ENCODE results near the gene CLSTN2.

Gene CLSTN2

GRCh38 chr3:140443806-140444205 is 508.8 kb downstream of the CLSTN2 start:
- no peak overlapping the region for H3K4me3 ChIP-seq (IDR thresholded peaks at IDR 0.05; ENCODE audit: insufficient read depth, low read depth, low read length)
- H2AFZ ChIP-seq (ENCODE audit: low read depth): no peak overlapping the region
- TF ChIP-seq CTCF (conservative IDR thresholded peaks at IDR 0.05; ENCODE audit: low read depth, low read length): no peak
- H3K9ac ChIP-seq: no peak overlapping the region
- H3K27me3 ChIP-seq (ENCODE audit: insufficient read depth, low read depth): no peaks in the 10 kb centered on the region
- no peaks in the 10 kb centered on the region for H4K20me1 ChIP-seq (ENCODE audit: insufficient read depth)
- no peaks in the 10 kb centered on the region for H3K79me2 ChIP-seq (ENCODE audit: insufficient read depth, low read depth)
- H3K36me3 ChIP-seq (ENCODE audit: insufficient read depth): no peaks in the 10 kb centered on the region
- no peak overlapping the region for H3K4me2 ChIP-seq
- no peaks in the 10 kb centered on the region for H3K4me1 ChIP-seq (ENCODE audit: low read depth, poor library complexity, severe bottlenecking)
- H3K27ac ChIP-seq: no peak overlapping the region

- Histone ChIP-seq H3K36me3 (ENCODE audit: insufficient read depth) (no peaks in the 10 kb centered on the region), H2AFZ (ENCODE audit: low read depth) (no peak overlapping the region), H3K4me2 (no peak overlapping the region), H3K27me3 (ENCODE audit: insufficient read depth, low read depth) (no peaks in the 10 kb centered on the region), H3K79me2 (ENCODE audit: insufficient read depth, low read depth) (no peaks in the 10 kb centered on the region), H4K20me1 (ENCODE audit: insufficient read depth) (no peaks in the 10 kb centered on the region), H3K27ac (no peak overlapping the region), H3K4me1 (ENCODE audit: low read depth, poor library complexity, severe bottlenecking) (no peaks in the 10 kb centered on the region), H3K9ac (no peak overlapping the region), H3K4me3 (IDR thresholded peaks at IDR 0.05; ENCODE audit: insufficient read depth, low read depth, low read length) (no peak overlapping the region)
- no peak for TF ChIP-seq CTCF (conservative IDR thresholded peaks at IDR 0.05; ENCODE audit: low read depth, low read length)
These were observed 511.7 kb downstream of the CLSTN2 start for GRCh38 chr3:140446734-140447133.

- H3K27me3 ChIP-seq (ENCODE audit: insufficient read depth, low read depth): no peaks in the 10 kb centered on the region
- no peaks in the 10 kb centered on the region for H3K36me3 ChIP-seq (ENCODE audit: insufficient read depth)
- H3K27ac ChIP-seq: no peak overlapping the region
- H2AFZ ChIP-seq (ENCODE audit: low read depth): no peak overlapping the region
- no peak overlapping the region for H3K9ac ChIP-seq
- H3K4me3 ChIP-seq (IDR thresholded peaks at IDR 0.05; ENCODE audit: insufficient read depth, low read depth, low read length): no peak overlapping the region
- H4K20me1 ChIP-seq (ENCODE audit: insufficient read depth): no peaks in the 10 kb centered on the region
- no peak for TF ChIP-seq CTCF (conservative IDR thresholded peaks at IDR 0.05; ENCODE audit: low read depth, low read length)
- no peaks in the 10 kb centered on the region for H3K79me2 ChIP-seq (ENCODE audit: insufficient read depth, low read depth)
- no peak overlapping the region for H3K4me2 ChIP-seq
- no peaks in the 10 kb centered on the region for H3K4me1 ChIP-seq (ENCODE audit: low read depth, poor library complexity, severe bottlenecking)
These were observed 512.2 kb downstream of the CLSTN2 start for GRCh38 chr3:140447136-140447535.

GRCh38 chr3:140448001-140448400 is 513.0 kb downstream of the CLSTN2 start:
- Histone ChIP-seq H3K9ac (no peak overlapping the region), H3K4me2 (no peak overlapping the region), H3K27ac (no peak overlapping the region), H3K4me1 (ENCODE audit: low read depth, poor library complexity, severe bottlenecking) (no peaks in the 10 kb centered on the region), H2AFZ (ENCODE audit: low read depth) (no peak overlapping the region), H4K20me1 (ENCODE audit: insufficient read depth) (no peaks in the 10 kb centered on the region), H3K4me3 (IDR thresholded peaks at IDR 0.05; ENCODE audit: insufficient read depth, low read depth, low read length) (no peak overlapping the region), H3K36me3 (ENCODE audit: insufficient read depth) (no peaks in the 10 kb centered on the region), H3K27me3 (ENCODE audit: insufficient read depth, low read depth) (no peaks in the 10 kb centered on the region), H3K79me2 (ENCODE audit: insufficient read depth, low read depth) (no peaks in the 10 kb centered on the region)
- TF ChIP-seq CTCF (conservative IDR thresholded peaks at IDR 0.05; ENCODE audit: low read depth, low read length): no peak
